HEK293T (cell line): Measurements from ENCODE around the gene RCSD1.

Experiments
- BHLHE40 ChIP-seq: fragments of 450-650 bp; IDR thresholded peaks from 2 replicates; pipeline ENCODE4 v1.6.1; 2016; ENCODE audit warnings: mild to moderate bottlenecking, moderate library complexity, borderline replicate concordance
- CTBP1 ChIP-seq: fragments of 450-650 bp; IDR thresholded peaks from 2 replicates; pipeline ENCODE4 v1.6.1; 2016; ENCODE audit warnings: borderline replicate concordance
- ELF4 ChIP-seq: fragments of 450-650 bp; IDR thresholded peaks from 2 replicates; pipeline ENCODE4 v1.6.1; 2017; ENCODE audit warnings: antibody characterized with exemption
- FOXA1 ChIP-seq: fragments of 450-650 bp; IDR thresholded peaks from 2 replicates; pipeline ENCODE4 v1.6.1; 2016; ENCODE audit warnings: mild to moderate bottlenecking
- FOXM1 ChIP-seq: fragments of 450-650 bp; IDR thresholded peaks from 2 replicates; pipeline ENCODE4 v1.6.1; 2017; ENCODE audit warnings: mild to moderate bottlenecking, borderline replicate concordance
- HDGF ChIP-seq: fragments of 450-650 bp; IDR thresholded peaks from 2 replicates; pipeline ENCODE4 v1.6.1; 2017; ENCODE audit warnings: antibody characterized with exemption, borderline replicate concordance
- LEF1 ChIP-seq: fragments of 450-650 bp; IDR thresholded peaks from 2 replicates; pipeline ENCODE4 v1.6.1; 2017; ENCODE audit warnings: mild to moderate bottlenecking, borderline replicate concordance
- SUZ12 ChIP-seq: fragments of 450-650 bp; IDR thresholded peaks from 2 replicates; pipeline ENCODE4 v1.6.1; 2016; ENCODE audit warnings: mild to moderate bottlenecking
- TARDBP ChIP-seq: fragments of 450-650 bp; IDR thresholded peaks from 2 replicates; pipeline ENCODE4 v1.6.1; 2016

GRCh38 chr1:167658574-167659328 lies 28.7 kb downstream of the RCSD1 start:
- TF ChIP-seq FOXM1: no peak
- TF ChIP-seq HDGF: no peak
- no peak for TF ChIP-seq ELF4
- no peak for TF ChIP-seq TARDBP
- TF ChIP-seq CTBP1: peak; percentile 87; the same call in 1 of the 2 replicates
- TF ChIP-seq FOXA1: peak; percentile 51; the same call in 1 of the 2 replicates
- no peak for TF ChIP-seq BHLHE40
- no peak for TF ChIP-seq SUZ12
- no peak for TF ChIP-seq LEF1
